ENCODE measurements around the gene SMIM27. TPM values are rescaled to one million over a fixed set of nuclear protein-coding genes. Genes with fewer than 3 reads are reported as not detected.
A peak's percentile ranks its signal among the peaks of the same experiment; 100 is the strongest.

The SMIM27 gene
- total and polyA plus RNA-seq, 9 of the 15 experiments (the other 6 are each of a cell fraction or from before 2014, with no cell fraction given) = 2.9 to 16.1 (median 7.9) TPM

- no peak for TF ChIP-seq TRIM25 (IDR thresholded peaks at IDR 0.05; ENCODE audit: borderline replicate concordance)
- no peak for TF ChIP-seq HMGXB4 (CRISPR knock-in tag; IDR thresholded peaks at IDR 0.05)
- TF ChIP-seq SIN3A (IDR thresholded peaks at IDR 0.05; ENCODE audit: borderline replicate concordance in 2 of 2, control insufficient read depth in 1 of 2, low read depth in 2 of 2, low read length in 2 of 2) = peak in 1 of 2 experiments; percentile 69; a peak in 1 of 4 replicates
- no peak for TF ChIP-seq CBX2 (IDR thresholded peaks at IDR 0.05; ENCODE audit: insufficient read depth, low read length, poor library complexity, severe bottlenecking)
- no peak for TF ChIP-seq PRPF4 (IDR thresholded peaks at IDR 0.05; ENCODE audit: insufficient read depth, low read depth, low read length, poor library complexity, severe bottlenecking)
- TF ChIP-seq MEF2D (tag; conservative IDR thresholded peaks at IDR 0.05; ENCODE audit: low read depth) = no peak
- peak; percentile 67 for TF ChIP-seq EP400 (IDR thresholded peaks at IDR 0.05)
- no peak for TF ChIP-seq KLF10 (CRISPR knock-in tag; IDR thresholded peaks at IDR 0.05)
- no peak for TF ChIP-seq FOXK1 (CRISPR knock-in tag; IDR thresholded peaks at IDR 0.05; ENCODE audit: borderline replicate concordance)
- no peak for TF ChIP-seq ZNF140 (CRISPR knock-in tag; IDR thresholded peaks at IDR 0.05)
- TF ChIP-seq THRB (CRISPR knock-in tag; conservative IDR thresholded peaks at IDR 0.05) = no peak
- TF ChIP-seq E2F1 (CRISPR knock-in tag; IDR thresholded peaks at IDR 0.05) = no peak
- no peak for TF ChIP-seq ARNT (IDR thresholded peaks at IDR 0.05)
- no peak for TF ChIP-seq NR2C2 (CRISPR knock-in tag; IDR thresholded peaks at IDR 0.05)
- TF ChIP-seq NR2C2 (tag; IDR thresholded peaks at IDR 0.05) = peak; percentile 74
- TF ChIP-seq HNRNPH1 (optimal IDR thresholded peaks at IDR 0.05; ENCODE audit: low read depth, low read length) = no peak
- no peak for TF ChIP-seq THAP12 (CRISPR knock-in tag; IDR thresholded peaks at IDR 0.05)
Observed at GRCh38 chr9:32572900-32573523, 20.9 kb downstream of the SMIM27 start, which contains the start of gene NDUFB6 (continued).
